ENCODE data around the gene VN1R5.
"Not testable (repeated sequence)": the region's sequence is repeated elsewhere in the genome, so short reads cannot be mapped to it uniquely, and the experiment has no call there.

Gene VN1R5

GRCh38 chr1:247270003-247270402, 14.1 kb downstream of the VN1R5 start:
- no peak for DNase-seq (ENCODE audit: low read depth in 2 of 2, low spot score in 1 of 2)

- DNase-seq (ENCODE audit: low read depth in 2 of 2, low spot score in 1 of 2), result no peak
Measured at GRCh38 chr1:247273013-247273412, 17.1 kb downstream of the VN1R5 start.

- no peak for DNase-seq (ENCODE audit: low read depth in 2 of 2, low spot score in 1 of 2)
Measured at GRCh38 chr1:247274605-247275256, 18.9 kb downstream of the VN1R5 start.

- DNase-seq (ENCODE audit: low read depth in 2 of 2, low spot score in 1 of 2), result no peak
Measured at GRCh38 chr1:247277191-247277590, 21.3 kb downstream of the VN1R5 start.

- DNase-seq (ENCODE audit: low read depth in 2 of 2, low spot score in 1 of 2), result no peak
Measured at GRCh38 chr1:247281001-247281574, 25.2 kb downstream of the VN1R5 start.

GRCh38 chr1:247286134-247286670, 30.3 kb downstream of the VN1R5 start:
- DNase-seq (ENCODE audit: low read depth in 2 of 2, low spot score in 1 of 2), result no peak

- no peak for DNase-seq (ENCODE audit: low read depth in 2 of 2, low spot score in 1 of 2)
Measured at GRCh38 chr1:247287460-247287859, 31.6 kb downstream of the VN1R5 start.

GRCh38 chr1:247288341-247288740, 32.5 kb downstream of the VN1R5 start:
- DNase-seq (ENCODE audit: low read depth in 2 of 2, low spot score in 1 of 2), result no peak

- DNase-seq (ENCODE audit: low read depth in 2 of 2, low spot score in 1 of 2), result not testable (repeated sequence)
Measured at GRCh38 chr1:247289274-247289892, 33.5 kb downstream of the VN1R5 start.

- no peak for DNase-seq (ENCODE audit: low read depth in 2 of 2, low spot score in 1 of 2)
Measured at GRCh38 chr1:247290576-247290975, 34.7 kb downstream of the VN1R5 start.

- no peak for DNase-seq (ENCODE audit: low read depth in 2 of 2, low spot score in 1 of 2)
Measured at GRCh38 chr1:247291161-247291560, 35.3 kb downstream of the VN1R5 start.

- DNase-seq (ENCODE audit: low read depth in 2 of 2, low spot score in 1 of 2), result no peak
Measured at GRCh38 chr1:247291833-247292561, 36.1 kb downstream of the VN1R5 start.

GRCh38 chr1:247293047-247293446, 37.2 kb downstream of the VN1R5 start:
- DNase-seq (ENCODE audit: low read depth in 2 of 2, low spot score in 1 of 2), result no peak

- no peak for DNase-seq (ENCODE audit: low read depth in 2 of 2, low spot score in 1 of 2)
Measured at GRCh38 chr1:247294282-247294681, 38.4 kb downstream of the VN1R5 start.

GRCh38 chr1:247295274-247295684, 39.4 kb downstream of the VN1R5 start:
- DNase-seq (ENCODE audit: low read depth in 2 of 2, low spot score in 1 of 2), result no peak

GRCh38 chr1:247295746-247296145, 39.9 kb downstream of the VN1R5 start:
- no peak for DNase-seq (ENCODE audit: low read depth in 2 of 2, low spot score in 1 of 2)

- DNase-seq (ENCODE audit: low read depth in 2 of 2, low spot score in 1 of 2), result no peak
Measured at GRCh38 chr1:247296599-247297180, 40.8 kb downstream of the VN1R5 start.

GRCh38 chr1:247297263-247298123, 41.6 kb downstream of the VN1R5 start:
- no peak for DNase-seq (ENCODE audit: low read depth in 2 of 2, low spot score in 1 of 2)

GRCh38 chr1:247298124-247298481, 42.2 kb downstream of the VN1R5 start:
- no peak for DNase-seq (ENCODE audit: low read depth in 2 of 2, low spot score in 1 of 2)

- no peak for DNase-seq (ENCODE audit: low read depth in 2 of 2, low spot score in 1 of 2)
Measured at GRCh38 chr1:247298701-247299100, 42.8 kb downstream of the VN1R5 start.

All from stimulated activated CD8-positive, alpha-beta memory T cell treated with anti-CD3 and anti-CD28 coated beads, Interleukin-4, amount 100 ng/mL, for 4 hours (primary cell).